Measurements from ENCODE around the gene HMOX2.

Gene HMOX2, protein sequence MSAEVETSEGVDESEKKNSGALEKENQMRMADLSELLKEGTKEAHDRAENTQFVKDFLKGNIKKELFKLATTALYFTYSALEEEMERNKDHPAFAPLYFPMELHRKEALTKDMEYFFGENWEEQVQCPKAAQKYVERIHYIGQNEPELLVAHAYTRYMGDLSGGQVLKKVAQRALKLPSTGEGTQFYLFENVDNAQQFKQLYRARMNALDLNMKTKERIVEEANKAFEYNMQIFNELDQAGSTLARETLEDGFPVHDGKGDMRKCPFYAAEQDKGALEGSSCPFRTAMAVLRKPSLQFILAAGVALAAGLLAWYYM

GRCh38 chr16:4475880-4476788 is at the start of gene HMOX2:
Gene HMOX2 (plus strand): TSS chr16:4476398. CDS start chr16:4505525, 29,127 bp downstream.
- peak; percentile 72 to 93 for DNase-seq

GRCh38 chr16:4426722-4427372 is 49.4 kb upstream of the HMOX2 start:
- DNase-seq, result no peak

DNA sequence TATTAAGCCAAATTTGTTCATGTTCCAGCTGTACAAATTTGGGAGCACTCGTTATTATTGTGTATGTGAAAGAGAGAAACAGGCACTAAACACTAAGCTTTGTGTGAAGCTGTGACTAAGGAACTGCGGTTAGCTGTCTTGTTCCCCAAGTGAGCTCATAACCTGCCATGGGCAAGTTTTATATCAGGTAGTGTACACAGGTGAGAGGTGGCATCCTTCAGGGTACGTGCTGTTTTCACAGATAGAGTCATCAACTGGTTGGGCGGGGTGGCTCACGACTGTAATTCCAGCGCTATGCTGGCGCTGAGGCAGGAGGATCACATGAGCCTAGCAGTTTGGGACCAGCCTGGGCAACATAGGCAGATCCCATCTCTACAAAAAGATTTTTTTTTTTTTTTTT is 47.7 kb upstream of the HMOX2 start:
- DNase-seq, result no peak

DNA sequence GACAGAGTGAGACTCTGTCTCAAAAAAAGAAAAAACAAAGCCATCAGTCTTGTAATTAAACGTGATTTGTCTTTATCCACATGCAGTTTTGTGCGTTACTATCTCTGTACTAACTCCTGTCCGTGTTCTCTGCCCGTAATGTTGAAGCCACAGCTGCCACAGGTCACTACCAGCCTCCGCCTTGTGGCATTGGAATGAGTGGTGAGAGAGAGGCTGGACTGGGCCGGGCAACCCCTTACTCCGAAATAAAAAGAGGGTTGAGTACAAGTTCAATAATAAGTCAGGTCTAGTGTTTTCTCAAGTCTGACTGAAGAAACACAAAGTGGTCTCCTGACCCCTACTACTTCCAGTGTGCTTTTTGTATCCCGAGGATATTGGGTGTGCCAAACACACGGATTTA is 45.2 kb upstream of the HMOX2 start:
- DNase-seq, result no peak

GRCh38 chr16:4433228-4433627 is 43.0 kb upstream of the HMOX2 start:
- DNase-seq, result no peak

GRCh38 chr16:4433914-4434787 is 42.0 kb upstream of the HMOX2 start:
- no peak for DNase-seq

DNA sequence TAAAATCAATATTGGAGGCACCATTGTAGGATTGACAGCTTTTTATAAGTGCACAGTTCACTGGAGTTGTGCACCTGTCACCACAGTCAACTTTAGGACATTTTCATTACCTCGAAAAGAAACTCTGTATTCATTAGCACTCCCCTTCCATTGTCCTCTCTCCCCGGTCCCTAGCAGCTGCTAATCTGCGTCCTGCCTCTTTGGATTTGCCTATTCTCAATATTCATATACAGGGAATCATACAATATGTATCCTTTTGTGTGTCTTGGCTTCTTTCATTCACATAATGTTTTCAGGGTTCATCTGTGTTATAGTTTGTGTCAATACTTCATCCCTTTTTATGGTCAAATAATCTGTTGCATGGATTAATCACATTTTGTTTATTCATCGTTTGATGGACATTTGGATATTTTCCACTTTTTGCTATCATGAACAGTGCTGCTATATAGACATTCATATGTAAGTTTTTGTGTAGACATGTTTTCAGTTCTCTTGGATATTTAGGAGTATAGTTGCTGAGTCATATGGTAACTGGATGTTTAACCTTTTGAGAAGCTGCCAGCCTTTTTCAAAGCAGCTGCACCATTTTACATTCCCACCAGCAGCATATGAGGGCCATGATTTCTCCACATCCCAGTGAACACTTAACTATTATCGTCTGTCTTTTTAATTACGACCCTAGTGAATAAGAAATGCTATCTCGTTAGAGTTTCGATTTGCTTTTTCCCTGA is 40.7 kb upstream of the HMOX2 start:
- no peak for DNase-seq

- DNase-seq, result no peak
Measured at GRCh38 chr16:4437366-4437765, 38.8 kb upstream of the HMOX2 start.

DNA sequence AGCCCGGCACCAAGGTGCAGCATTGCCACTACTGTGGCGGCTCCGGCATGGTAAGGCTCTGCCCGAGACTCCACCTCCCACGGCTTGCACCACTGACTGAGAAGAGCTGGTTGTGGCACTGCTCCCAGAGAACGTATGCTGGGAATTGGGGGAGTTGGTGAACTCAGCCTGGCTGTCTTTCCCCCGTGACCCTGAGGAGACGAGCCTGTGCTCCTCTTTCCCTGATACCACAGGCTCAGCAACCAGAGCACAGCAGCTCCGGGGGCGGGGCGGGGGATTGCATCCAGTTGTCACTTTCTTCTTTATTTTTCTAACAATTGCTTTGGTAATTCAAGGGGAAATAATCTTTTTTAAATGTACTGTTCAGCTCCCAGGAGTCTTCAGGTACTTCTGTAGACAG is 33.8 kb upstream of the HMOX2 start:
- no peak for DNase-seq

DNA sequence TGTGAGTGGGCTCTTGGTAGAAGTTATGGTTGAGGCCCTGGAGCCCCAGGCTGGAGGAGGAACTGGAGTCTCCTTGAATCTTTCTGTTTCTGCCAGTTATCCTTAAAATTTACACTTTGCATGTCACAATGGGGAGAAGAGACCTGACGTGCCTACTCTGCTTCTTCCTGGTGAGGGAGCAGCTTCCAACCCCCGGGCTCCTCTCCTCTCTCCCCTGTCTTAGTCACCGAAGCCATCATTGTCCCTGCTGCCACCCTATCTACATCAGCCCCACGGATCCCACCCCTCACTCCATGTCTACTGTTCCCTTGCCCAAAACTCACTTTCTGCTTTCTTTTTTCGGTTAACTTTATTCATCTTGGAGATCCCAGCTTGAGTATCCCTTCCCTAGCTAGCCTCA is 32.9 kb upstream of the HMOX2 start:
- no peak for DNase-seq

DNA sequence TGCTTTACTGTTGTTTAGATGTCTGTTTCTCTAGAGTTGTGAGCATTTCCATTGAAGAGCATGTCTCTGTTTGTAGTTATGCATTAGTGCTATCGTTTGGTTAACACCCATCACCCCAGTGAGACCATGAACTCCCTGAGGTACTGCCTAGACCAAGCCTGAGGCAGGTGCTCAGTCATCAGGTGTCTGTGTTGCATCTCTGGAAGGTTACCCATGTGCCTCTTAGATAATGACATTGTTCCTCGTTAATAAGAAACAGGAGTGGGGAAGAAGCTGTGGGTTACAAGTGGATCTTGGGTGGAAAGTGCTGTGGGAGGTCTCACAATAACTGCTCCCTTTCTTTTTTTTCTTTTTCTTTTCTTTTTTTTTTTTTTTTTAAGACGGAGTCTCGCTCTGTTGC is 32.2 kb upstream of the HMOX2 start:
- no peak for DNase-seq

- DNase-seq, result no peak
Measured at GRCh38 chr16:4450430-4450829, 25.8 kb upstream of the HMOX2 start.

- no peak for DNase-seq
Measured at GRCh38 chr16:4450931-4451519, 25.2 kb upstream of the HMOX2 start.

- DNase-seq, result no peak
Measured at GRCh38 chr16:4452674-4453073, 23.5 kb upstream of the HMOX2 start.

GRCh38 chr16:4454623-4455022 is 21.6 kb upstream of the HMOX2 start:
- DNase-seq, result no peak

DNA sequence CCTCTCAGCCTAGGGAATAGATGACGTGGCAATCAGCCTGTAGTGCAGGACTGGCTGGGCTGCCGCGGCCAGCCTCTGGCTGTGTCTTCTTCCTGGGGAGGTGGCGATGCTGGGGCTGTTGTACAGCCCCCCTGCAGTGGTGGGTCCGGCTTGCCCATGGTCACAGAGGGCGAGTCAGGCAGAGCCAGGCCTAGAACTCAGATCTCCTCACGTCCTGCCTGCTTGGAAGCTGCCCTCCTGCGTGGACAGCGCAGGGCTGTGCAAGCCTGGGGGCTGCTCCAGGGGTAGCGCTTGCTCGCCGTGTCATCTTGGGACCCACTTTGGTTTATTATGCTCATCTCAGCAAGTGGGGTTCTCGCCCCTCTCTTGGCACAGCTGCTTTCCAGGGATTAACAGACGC is 21.1 kb upstream of the HMOX2 start:
- DNase-seq, result no peak

DNA sequence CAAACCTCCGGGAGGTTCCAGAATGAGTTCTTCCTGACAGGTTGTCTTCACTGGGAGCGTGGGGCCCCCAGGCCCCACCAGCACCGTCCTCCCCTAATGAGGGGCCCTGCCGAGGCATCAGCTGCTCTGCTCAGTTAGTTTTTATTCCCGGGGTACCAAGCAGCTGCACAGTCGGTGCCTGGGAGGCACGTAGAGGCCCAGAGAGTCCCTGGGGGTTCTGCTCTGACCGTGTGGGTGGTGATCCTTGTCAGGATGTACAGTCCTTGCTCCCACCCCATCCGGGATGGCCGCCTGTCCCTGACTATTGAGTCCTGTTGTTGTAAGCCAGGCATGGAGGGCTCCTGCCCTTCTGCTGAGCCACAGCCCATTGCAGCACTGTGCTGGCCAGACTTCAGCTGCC is 20.2 kb upstream of the HMOX2 start:
- DNase-seq, result no peak

GRCh38 chr16:4460936-4461249 is 15.3 kb upstream of the HMOX2 start:
- DNase-seq, result no peak

DNA sequence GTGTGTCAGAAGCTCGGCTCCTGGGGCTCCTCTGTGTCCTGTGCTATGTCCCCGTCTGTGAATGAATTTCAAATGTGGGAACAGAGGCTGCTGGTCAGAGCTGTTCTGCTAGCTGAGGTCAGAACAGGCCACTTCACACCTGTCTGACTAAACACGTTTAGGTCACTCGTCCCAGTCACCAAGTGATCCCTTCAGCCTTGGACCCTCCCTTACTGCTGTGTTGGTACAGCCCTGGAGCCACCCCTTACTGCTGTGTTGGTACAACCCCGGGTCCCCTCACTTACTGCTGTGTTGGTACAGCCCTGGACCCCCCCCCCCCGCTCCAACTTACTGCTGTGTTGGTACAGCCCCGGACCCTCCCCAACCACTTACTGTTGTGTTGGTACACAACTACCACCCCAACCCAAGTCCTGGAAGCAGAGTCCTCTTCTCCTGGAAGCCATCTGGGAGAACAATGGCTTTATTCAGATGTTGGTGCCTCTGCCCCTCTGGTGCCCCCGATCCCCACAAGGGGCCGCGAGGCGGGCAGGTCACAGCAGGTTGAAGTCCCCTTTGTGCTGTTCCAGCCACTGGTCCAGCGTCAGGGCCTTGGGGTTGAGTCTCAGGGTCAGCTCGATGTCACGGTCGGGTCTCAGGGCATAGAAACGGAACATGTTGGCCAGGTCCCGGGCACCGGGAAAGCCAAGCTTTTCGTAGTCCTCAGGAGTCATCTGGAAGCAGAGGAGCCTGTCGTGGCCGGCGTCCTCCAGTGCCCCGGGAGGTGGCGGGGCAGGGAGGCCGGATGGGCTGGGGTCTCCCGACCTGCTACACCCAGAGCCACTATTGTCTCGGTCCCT is 14.7 kb upstream of the HMOX2 start:
- DNase-seq, result no peak

DNA sequence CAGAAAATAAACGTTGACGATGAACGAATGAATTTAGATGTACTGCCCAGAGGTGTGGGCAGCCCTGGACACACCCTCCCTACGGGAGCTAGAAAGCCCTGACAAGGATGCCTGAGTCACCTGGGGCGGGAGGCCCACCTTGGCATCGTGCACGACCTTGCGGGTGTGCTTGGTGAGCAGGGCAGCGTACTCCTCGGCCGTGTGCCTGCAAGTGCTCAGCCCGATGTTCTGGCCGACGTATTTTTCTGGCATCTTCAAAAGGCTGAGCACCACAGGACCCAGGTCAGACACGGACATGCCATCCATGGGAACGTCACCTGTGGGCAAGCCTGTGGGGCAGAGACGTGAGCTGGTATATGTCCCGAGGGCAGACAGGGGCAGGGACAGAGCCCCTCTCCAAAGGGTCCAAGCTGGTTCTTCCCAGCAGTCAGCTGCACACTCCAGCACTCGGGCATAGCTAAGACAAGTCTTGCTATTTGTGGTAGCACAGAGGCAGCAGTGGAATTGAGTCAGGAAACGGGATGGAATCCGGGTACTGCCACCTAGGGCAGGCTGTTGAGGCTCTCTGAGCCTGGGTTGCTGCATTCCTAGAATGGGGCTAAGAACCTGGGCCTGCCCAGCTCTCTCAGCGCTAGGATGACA is 12.6 kb upstream of the HMOX2 start:
- DNase-seq, result no peak

All from NCI-H446 (cell line).